HepG2 (cell line): ENCODE data around the gene HEXA. TPM values are rescaled to one million over a fixed set of nuclear protein-coding genes. Genes with fewer than 3 reads are reported as not detected.
A peak's percentile ranks its signal among the peaks of the same experiment; 100 is the strongest.

Experiments used
- AFF4 ChIP-seq: sonication (generic); formaldehyde crosslinking; IDR thresholded peaks from 2 replicates; pipeline ENCODE4 v1.4.0; 2020; ENCODE audit warnings: missing genetic modification reagents
- BCL6 ChIP-seq: IDR thresholded peaks from 2 replicates; pipeline ENCODE4 v1.6.1; 2016; ENCODE audit warnings: missing genetic modification reagents, missing compliant biosample characterization
- BRD4 ChIP-seq: sonication (generic); formaldehyde crosslinking; IDR thresholded peaks from 2 replicates; pipeline ENCODE4 v1.4.0; 2020; ENCODE audit warnings: missing genetic modification reagents
- CEBPG ChIP-seq: IDR thresholded peaks from 2 replicates; pipeline ENCODE4 v1.6.1; 2016
- KDM5B ChIP-seq: sonication (generic); formaldehyde crosslinking; IDR thresholded peaks from 2 replicates; pipeline ENCODE4 v1.4.0; 2020; ENCODE audit warnings: missing genetic modification reagents, mild to moderate bottlenecking, borderline replicate concordance
- LCORL ChIP-seq, 2 experiments: fragments of 450-650 bp in 1 of 2; sonication (generic) in 1 of 2; formaldehyde crosslinking in 1 of 2; IDR thresholded peaks; 2 replicates each; pipeline versions ENCODE4 v1.5.0 to v1.6.1; 2017 to 2020; ENCODE audit warnings: antibody characterized with exemption in 1 of 2, missing genetic modification reagents in 1 of 2
- MZF1 ChIP-seq: sonication (generic); formaldehyde crosslinking; IDR thresholded peaks from 2 replicates; pipeline ENCODE4 v1.8.1; 2023; ENCODE audit warnings: mild to moderate bottlenecking, missing genetic modification reagents, borderline replicate concordance
- NCOA2 ChIP-seq: sonication (generic); formaldehyde crosslinking; IDR thresholded peaks from 2 replicates; pipeline ENCODE4 v1.8.0; 2022; ENCODE audit warnings: inconsistent platforms
- PITX1 ChIP-seq: sonication (generic); formaldehyde crosslinking; IDR thresholded peaks from 2 replicates; pipeline ENCODE4 v1.5.1; 2020; ENCODE audit warnings: mild to moderate bottlenecking, missing genetic modification reagents
- PRDM15 ChIP-seq: sonication (generic); formaldehyde crosslinking; IDR thresholded peaks from 2 replicates; pipeline ENCODE4 v1.4.0; 2020; ENCODE audit warnings: missing genetic modification reagents
- SCMH1 ChIP-seq: sonication (generic); formaldehyde crosslinking; IDR thresholded peaks from 2 replicates; pipeline ENCODE4 v1.9.0; 2021; ENCODE audit warnings: missing genetic modification reagents, mild to moderate bottlenecking, borderline replicate concordance
- TCF7 ChIP-seq: sonication (generic); IDR thresholded peaks from 2 replicates; pipeline ENCODE4 v1.6.1; 2016; ENCODE audit warnings: antibody characterized with exemption, low read depth
- ZNF232 ChIP-seq: sonication (generic); formaldehyde crosslinking; IDR thresholded peaks from 2 replicates; pipeline ENCODE4 v1.4.0; 2020; ENCODE audit warnings: missing genetic modification reagents, borderline replicate concordance
- ZNF24 ChIP-seq: fragments of 450-650 bp; IDR thresholded peaks from 2 replicates; pipeline ENCODE4 v1.6.1; 2017; ENCODE audit warnings: antibody characterized with exemption, mild to moderate bottlenecking
- ZNF362 ChIP-seq: sonication (generic); formaldehyde crosslinking; IDR thresholded peaks from 2 replicates; pipeline ENCODE4 v1.4.0; 2020; ENCODE audit warnings: missing genetic modification reagents, mild to moderate bottlenecking, borderline replicate concordance
- ZNF501 ChIP-seq: sonication (generic); formaldehyde crosslinking; IDR thresholded peaks from 2 replicates; pipeline ENCODE4 v1.5.1; 2020; ENCODE audit warnings: mild to moderate bottlenecking, moderate library complexity, missing genetic modification reagents
- ZNF567 ChIP-seq: sonication (generic); formaldehyde crosslinking; IDR thresholded peaks from 2 replicates; pipeline ENCODE4 v1.8.1; 2023; ENCODE audit warnings: mild to moderate bottlenecking, missing genetic modification reagents, borderline replicate concordance
- ZNF639 ChIP-seq: conservative IDR thresholded peaks from 2 replicates; pipeline ENCODE4 v1.6.1; 2018; ENCODE audit warnings: missing genetic modification reagents
- ZNF772 ChIP-seq: sonication (generic); formaldehyde crosslinking; IDR thresholded peaks from 2 replicates; pipeline ENCODE4 v1.5.0; 2020; ENCODE audit warnings: mild to moderate bottlenecking, missing genetic modification reagents
- ZSCAN5A ChIP-seq: sonication (generic); formaldehyde crosslinking; IDR thresholded peaks from 2 replicates; pipeline ENCODE4 v1.8.0; 2022; ENCODE audit warnings: mild to moderate bottlenecking, missing genetic modification reagents, borderline replicate concordance
- polyA plus RNA-seq, 8 experiments: library from polyadenylated mRNA; depleted of rRNA in 3 of 8; stranded (reverse) in 7 of 8; unstranded in 1 of 8; fragments of >200 nt; fragmentation: Illumina TruSeq in 4 of 8; extraction: Trizol in 4 of 8; gene quantifications; 2 replicates each; pipeline versions ENCODE4 v1.2.1 to v1.2.3, GENCODE V29; 2011 to 2016; ENCODE audit warnings: low read depth in 4 of 8, missing spikeins in 1 of 8, mixed read lengths in 1 of 8; ENCODE audit not compliant: insufficient read depth in 1 of 8
- total RNA-seq, 5 experiments: library from RNA; depleted of rRNA; stranded (reverse); fragments of >200 nt; fragmentation: Illumina TruSeq; extraction: Trizol; gene quantifications; 2 replicates each; pipeline ENCODE4 v1.2.3, GENCODE V29; 2016; ENCODE audit warnings: low read depth in 1 of 5

The HEXA gene
- total and polyA plus RNA-seq, 2 of the 13 experiments (the other 11 are each of a cell fraction or from before 2014, with no cell fraction given), result 106 to 219 TPM

- TF ChIP-seq NCOA2 (CRISPR knock-in tag) (peak; percentile 45; the same call in 1 of the 2 replicates), LCORL (IDR thresholded peaks at IDR 0.05) (no peak), LCORL (CRISPR knock-in tag; IDR thresholded peaks at IDR 0.05) (peak; percentile 43; the same call in 1 of the 2 replicates), BCL6 (CRISPR knock-in tag) (peak; percentile 88), ZNF24 (no peak), ZNF232 (CRISPR knock-in tag) (no peak), PRDM15 (CRISPR knock-in tag) (no peak), ZNF639 (CRISPR knock-in tag) (no peak), BRD4 (no peak), CEBPG (CRISPR knock-in tag) (peak; percentile 20; the same call in 1 of the 2 replicates), ZNF362 (CRISPR knock-in tag) (peak; percentile 89), TCF7 (peak; percentile 78), MZF1 (CRISPR knock-in tag) (no peak), ZNF567 (no peak), ZNF501 (CRISPR knock-in tag) (no peak), AFF4 (no peak), PITX1 (CRISPR knock-in tag) (no peak), ZSCAN5A (CRISPR knock-in tag) (no peak), SCMH1 (CRISPR knock-in tag) (no peak), KDM5B (CRISPR knock-in tag) (no peak), ZNF772 (CRISPR knock-in tag) (no peak)
These were observed 39.5 kb upstream of the HEXA start (continued) for GRCh38 chr15:72415304-72415703.
